Measurements from ENCODE around the gene CDK5RAP3.

- TF ChIP-seq, protein P1, sequence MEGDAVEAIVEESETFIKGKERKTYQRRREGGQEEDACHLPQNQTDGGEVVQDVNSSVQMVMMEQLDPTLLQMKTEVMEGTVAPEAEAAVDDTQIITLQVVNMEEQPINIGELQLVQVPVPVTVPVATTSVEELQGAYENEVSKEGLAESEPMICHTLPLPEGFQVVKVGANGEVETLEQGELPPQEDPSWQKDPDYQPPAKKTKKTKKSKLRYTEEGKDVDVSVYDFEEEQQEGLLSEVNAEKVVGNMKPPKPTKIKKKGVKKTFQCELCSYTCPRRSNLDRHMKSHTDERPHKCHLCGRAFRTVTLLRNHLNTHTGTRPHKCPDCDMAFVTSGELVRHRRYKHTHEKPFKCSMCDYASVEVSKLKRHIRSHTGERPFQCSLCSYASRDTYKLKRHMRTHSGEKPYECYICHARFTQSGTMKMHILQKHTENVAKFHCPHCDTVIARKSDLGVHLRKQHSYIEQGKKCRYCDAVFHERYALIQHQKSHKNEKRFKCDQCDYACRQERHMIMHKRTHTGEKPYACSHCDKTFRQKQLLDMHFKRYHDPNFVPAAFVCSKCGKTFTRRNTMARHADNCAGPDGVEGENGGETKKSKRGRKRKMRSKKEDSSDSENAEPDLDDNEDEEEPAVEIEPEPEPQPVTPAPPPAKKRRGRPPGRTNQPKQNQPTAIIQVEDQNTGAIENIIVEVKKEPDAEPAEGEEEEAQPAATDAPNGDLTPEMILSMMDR (IDR thresholded peaks at IDR 0.05) = no peak
- TF ChIP-seq POLR2A (IDR thresholded peaks at IDR 0.05) = no peak
Observed at GRCh38 chr17:47934856-47935255, 36.1 kb upstream of the CDK5RAP3 start.
